ENCODE results near the gene NR2C1. TPM values are rescaled to one million over a fixed set of nuclear protein-coding genes. Genes with fewer than 3 reads are reported as not detected.

The NR2C1 gene
- total and polyA plus RNA-seq, 9 of the 15 experiments (the other 6 are each of a cell fraction or from before 2014, with no cell fraction given): 8.5 to 42.4 (median 35.6) TPM

GRCh38 chr12:94982456-94982855 is 91.0 kb downstream of the NR2C1 start (continued):
- no peak for TF ChIP-seq TRIM25 (IDR thresholded peaks at IDR 0.05; ENCODE audit: borderline replicate concordance)
- TF ChIP-seq STAT6 (CRISPR knock-in tag; IDR thresholded peaks at IDR 0.05): no peak
- TF ChIP-seq GTF2F1 (IDR thresholded peaks at IDR 0.05; ENCODE audit: low read depth, low read length): no peak
- TF ChIP-seq PHTF2 (CRISPR knock-in tag; IDR thresholded peaks at IDR 0.05): no peak
- no peak for TF ChIP-seq MYC (IDR thresholded peaks at IDR 0.05; ENCODE audit: low read depth, low read length)
- TF ChIP-seq MYC (CRISPR knock-in tag; IDR thresholded peaks at IDR 0.05; ENCODE audit: borderline replicate concordance, low read depth): no peak
- no peak for TF ChIP-seq ESRRA (IDR thresholded peaks at IDR 0.05; ENCODE audit: borderline replicate concordance, low read depth)
- no peak for TF ChIP-seq ZNF717 (CRISPR knock-in tag; IDR thresholded peaks at IDR 0.05)
- TF ChIP-seq POU5F1 (IDR thresholded peaks at IDR 0.05; ENCODE audit: borderline replicate concordance, low read depth, low read length, partially characterized antibody): no peak
- no peak for TF ChIP-seq KLF6 (CRISPR knock-in tag; IDR thresholded peaks at IDR 0.05; ENCODE audit: borderline replicate concordance)
- TF ChIP-seq PHF21A (IDR thresholded peaks at IDR 0.05; ENCODE audit: borderline replicate concordance, low read depth): no peak

Data from K562 (cell line).